Pancreas (tissue), 10 donors: ENCODE results near the gene NECTIN4. TPM values are rescaled to one million over a fixed set of nuclear protein-coding genes. Genes with fewer than 3 reads are reported as not detected.

Source experiments
- ATAC-seq, 4 donors: fragments of 200-7000 bp; cut with Tn5 transposase; one replicate each; pipeline versions ENCODE4 v1.8.0 to v1.9.1; 2020; ENCODE audit warnings: mild to moderate bottlenecking in 4 of 4, moderate library complexity in 4 of 4
- DNase-seq, 6 donors: peaks; one replicate each; pipeline ENCODE4 v3.0.0-alpha.2; 2020
- FAIRE-seq: peaks from 2 replicates; lab custom pipeline; 2012; peaks lifted over from hg19 to GRCh38; lab: Jason Lieb, UNC
- H3K27ac ChIP-seq, 4 donors: fragments of 200-600 bp; sonication (generic); 1 replicate in 3 of 4; 2 replicates in 1 of 4; pipeline versions ENCODE4 v1.5.0 to v1.8.0; 2020
- H3K27me3 ChIP-seq, 4 donors: fragments of 200-600 bp; one replicate each; pipeline ENCODE4 v1.8.0; 2021
- H3K36me3 ChIP-seq, 3 donors: fragments of 200-600 bp; sonication (generic) in 1 of 3; one replicate each; pipeline versions ENCODE4 v1.5.0 to v1.8.0; 2020 to 2021
- H3K4me1 ChIP-seq, 3 donors: fragments of 200-600 bp; one replicate each; pipeline ENCODE4 v1.8.0; 2021
- H3K4me3 ChIP-seq, 4 donors: fragments of 200-600 bp; sonication (generic) in 2 of 4; one replicate each; pipeline versions ENCODE4 v1.5.0 to v1.8.0; 2020 to 2021
- H3K9me3 ChIP-seq, 4 donors: fragments of 200-600 bp; one replicate each; pipeline ENCODE4 v1.8.0; 2021
- CTCF ChIP-seq, 4 donors: fragments of 200-600 bp; sonication (generic) in 3 of 4; IDR thresholded peaks; one replicate each; pipeline versions ENCODE4 v1.5.0 to v1.8.0; 2021; ENCODE audit warnings: antibody characterized with exemption in 4 of 4
- WGBS, 2 donors: extraction: QIAGEN DNeasy Blood & Tissue Kit; methylation state at CpG; one replicate each; pipeline ENCODE4 v1.1.7; 2013; 5-methylcytosine and 5-hydroxymethylcytosine counted together
- intact Hi-C, 3 donors: fragments of 100-400 bp; cut with DNase I; formaldehyde crosslinking; loops; one replicate each; pipeline versions ENCODE4 v1.11.1 to v1.14.2; 2022
- polyA plus RNA-seq, 2 donors: library from polyadenylated mRNA; stranded (reverse); fragments of 200-250 nt; gene quantifications; one replicate each; pipeline ENCODE4 v1.2.3, GENCODE V29; 2013
- total RNA-seq, 6 donors: library from RNA; stranded (reverse); fragmentation: NEBNext Ultra II Directional in 4 of 6; extraction: Animal tissue kit (Norgen Biotek cat#: 25700) in 4 of 6; gene quantifications; one replicate each; pipeline versions ENCODE4 v1.2.1 to v1.2.4, GENCODE V29; 2021 to 2023
- donor health status: healthy with polysubstance abuse.
- donor health status: DM: no; HTN: no; CAD: no; lungs with moderate emphysema.
- donor health status: DM: no; HTN: no; CAD: no.
- donor health status: control.
- donor health status: control.
- donor health status: Bipolar disorder and iron deficiency.
- donor health status: DM: yes; HTN: yes; CAD: no.
- donor health status: DM: no; HTN: no; CAD: no.
- donor health status: DM: no; HTN: no; CAD: no.
- donor health status: DM: yes; HTN: yes; CAD: no.

Gene NECTIN4
- total and polyA plus RNA-seq, 8 donors = 1.7 to 9.3 (median 3.1) TPM

- H3K36me3 ChIP-seq = peaks cover 0 to 9% (median 0%) of the 10 kb centered on the region in 3 donors
- intact Hi-C loops = no loop called here
- H3K27ac ChIP-seq = no peak overlapping the region
- peaks cover 0 to 10% (median 3%) of the 10 kb centered on the region in 3 donors for H3K4me1 ChIP-seq
- TF ChIP-seq CTCF (IDR thresholded peaks at IDR 0.05) = no peak
- no peak for FAIRE-seq
- ATAC-seq = no peak
- H3K27me3 ChIP-seq = no peaks in the 10 kb centered on the region
- H3K9me3 ChIP-seq = no peaks in the 10 kb centered on the region
- no peak overlapping the region for H3K4me3 ChIP-seq
- whole genome bisulfite sequencing, 2 donors = 75 to 86% methylated on average over 2 of the region's 2 CpGs
- no peak for DNase-seq
Measured at GRCh38 chr1:161100556-161100955, 11.2 kb upstream of the NECTIN4 start.

- intact Hi-C loops = loop anchor here in 1 of 3 donors (10.0 kb wide), 1 partner anchor 104 kb away; no protein-coding TSS in a partner anchor
- no peak for ATAC-seq
- no peak for FAIRE-seq
- no peaks in the 10 kb centered on the region for H3K27me3 ChIP-seq
- peak overlapping the region in 3 of 4 donors; percentile 69 to 86 (median 83) for H3K4me3 ChIP-seq
- no peak overlapping the region for H3K27ac ChIP-seq
- no peak for DNase-seq
- H3K4me1 ChIP-seq = peaks cover 0 to 10% (median 3%) of the 10 kb centered on the region in 3 donors
- H3K36me3 ChIP-seq = peaks cover 0 to 9% (median 0%) of the 10 kb centered on the region in 3 donors
- H3K9me3 ChIP-seq = no peaks in the 10 kb centered on the region
- TF ChIP-seq CTCF (IDR thresholded peaks at IDR 0.05) = no peak
- WGBS, 2 donors = 53 to 61% methylated on average over 9 of the region's 9 CpGs
Measured at GRCh38 chr1:161099090-161099802, 9.9 kb upstream of the NECTIN4 start.

DNA sequence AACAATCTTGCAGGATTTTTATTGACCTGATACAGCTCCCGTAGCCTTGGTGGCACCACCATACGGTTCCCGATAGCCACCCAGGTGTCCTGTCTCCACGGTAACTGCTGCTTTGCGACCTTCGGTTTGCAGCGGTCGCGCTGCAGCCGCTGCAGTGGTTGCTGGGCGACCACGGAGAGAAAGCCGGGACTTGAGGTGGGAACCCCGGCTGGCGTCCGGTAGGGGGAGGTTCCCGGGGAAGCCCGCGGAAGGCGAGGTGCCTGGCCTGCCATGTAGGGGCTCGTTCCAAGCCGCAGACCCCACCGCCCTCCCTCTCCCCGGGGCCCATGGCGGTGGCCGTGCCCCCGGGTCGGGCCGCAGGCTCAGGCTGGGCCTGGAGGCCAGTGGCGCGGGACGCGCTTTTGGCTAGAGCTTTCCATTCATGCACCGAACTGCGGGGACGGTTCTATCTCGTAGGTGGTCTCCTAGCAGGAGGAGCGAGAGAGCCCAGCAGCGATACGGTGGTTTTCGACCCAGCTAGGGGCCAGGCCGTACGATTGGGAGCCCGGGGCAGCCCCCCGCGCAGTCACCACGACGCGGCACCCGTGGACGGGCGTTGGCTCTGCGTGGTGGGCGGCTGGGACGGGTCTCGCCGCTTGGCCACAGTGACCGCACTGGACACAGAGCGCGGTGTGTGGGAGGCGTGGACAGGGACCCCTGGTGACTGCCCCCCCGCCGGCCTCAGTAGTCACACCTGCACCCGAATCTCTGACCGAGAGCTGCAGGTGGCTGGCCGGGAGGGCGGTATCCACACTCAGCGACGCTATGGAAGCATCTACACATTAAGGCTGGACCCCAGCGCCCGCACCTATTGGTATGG is 9.1 kb upstream of the NECTIN4 start, which contains the start of gene KLHDC9:
TSS of gene KLHDC9 (plus strand) at position 152 of the 859 bp plus-strand sequence. CDS start at position 327, 175 bp downstream.
- DNase-seq (peak; percentile 88 to 95 (median 92)), FAIRE-seq (no peak), ATAC-seq (peak; percentile 92 to 97 (median 94))
- no peaks in the 10 kb centered on the region for H3K27me3 ChIP-seq
- peak in 2 of 4 donors; percentile 6 to 7 for TF ChIP-seq CTCF (IDR thresholded peaks at IDR 0.05)
- H3K4me3 ChIP-seq = peak within 1 kb of the TSS; percentile 61 to 86 (median 76)
- no peaks in the 10 kb centered on the region for H3K9me3 ChIP-seq
- intact Hi-C loops = loop anchor here in 1 of 3 donors (10.0 kb wide), 1 partner anchor 104 kb away; no protein-coding TSS in a partner anchor
- peak within 1 kb of the TSS; percentile 38 to 64 (median 58) for H3K27ac ChIP-seq
- 3 to 4% methylated on average over 62 to 71 of the region's 71 CpGs for WGBS, 2 donors
- peaks cover 0 to 9% (median 0%) of the 10 kb centered on the region in 3 donors for H3K36me3 ChIP-seq
- peaks cover 0 to 10% (median 3%) of the 10 kb centered on the region in 3 donors for H3K4me1 ChIP-seq

GRCh38 chr1:161096530-161096929 is 7.2 kb upstream of the NECTIN4 start:
- ATAC-seq (no peak), FAIRE-seq (no peak), DNase-seq (no peak)
- Histone ChIP-seq H3K27me3 (no peaks in the 10 kb centered on the region), H3K4me3 (no peak overlapping the region), H3K27ac (peak overlapping the region in 1 of 4 donors; percentile 19), H3K36me3 (peaks cover 0 to 2% (median 0%) of the 10 kb centered on the region in 3 donors), H3K9me3 (no peaks in the 10 kb centered on the region), H3K4me1 (peaks cover 0 to 10% (median 3%) of the 10 kb centered on the region in 3 donors)
- TF ChIP-seq CTCF (IDR thresholded peaks at IDR 0.05) = no peak
- intact Hi-C loops = loop anchor here in 1 of 3 donors (10.0 kb wide), 1 partner anchor 102 kb away; no protein-coding TSS in a partner anchor
- 44 to 57% methylated on average over 1 of the region's 1 CpG for WGBS, 2 donors
